Activated CD8-positive, alpha-beta memory T cell treated with anti-CD3 and anti-CD28 coated beads for 1 hour (primary cell): ENCODE measurements around the gene C9orf43.
"Not testable (repeated sequence)": the region's sequence is repeated elsewhere in the genome, so short reads cannot be mapped to it uniquely, and the experiment has no call there.

Experiments
- DNase-seq, 2 donors: peaks; one replicate each; pipeline ENCODE4 v3.0.0-alpha.2; 2020; ENCODE audit warnings: low read depth in 1 of 2; ENCODE audit errors: extremely low read depth in 1 of 2

Gene C9orf43

DNA sequence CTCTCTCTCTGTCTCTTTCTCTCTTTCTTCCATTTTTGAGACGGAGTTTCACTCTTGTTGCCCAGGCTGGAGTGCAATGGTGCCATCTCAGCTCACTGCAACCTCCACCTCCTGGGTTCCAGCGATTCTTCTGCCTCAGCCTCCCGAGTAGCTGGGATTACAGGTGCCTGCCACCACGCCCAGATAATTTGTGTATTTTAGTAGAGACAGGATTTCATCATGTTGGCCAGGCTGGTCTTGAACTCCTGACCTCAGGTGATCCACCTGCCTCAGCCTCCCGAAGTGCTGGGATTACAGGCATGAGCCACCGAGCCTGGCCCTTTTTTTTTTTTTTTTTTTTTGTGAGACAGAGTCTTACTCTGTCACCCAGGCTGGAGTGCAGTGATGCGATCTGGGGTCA lies 29.1 kb upstream of the C9orf43 start:
- DNase-seq: not testable (repeated sequence)

DNA sequence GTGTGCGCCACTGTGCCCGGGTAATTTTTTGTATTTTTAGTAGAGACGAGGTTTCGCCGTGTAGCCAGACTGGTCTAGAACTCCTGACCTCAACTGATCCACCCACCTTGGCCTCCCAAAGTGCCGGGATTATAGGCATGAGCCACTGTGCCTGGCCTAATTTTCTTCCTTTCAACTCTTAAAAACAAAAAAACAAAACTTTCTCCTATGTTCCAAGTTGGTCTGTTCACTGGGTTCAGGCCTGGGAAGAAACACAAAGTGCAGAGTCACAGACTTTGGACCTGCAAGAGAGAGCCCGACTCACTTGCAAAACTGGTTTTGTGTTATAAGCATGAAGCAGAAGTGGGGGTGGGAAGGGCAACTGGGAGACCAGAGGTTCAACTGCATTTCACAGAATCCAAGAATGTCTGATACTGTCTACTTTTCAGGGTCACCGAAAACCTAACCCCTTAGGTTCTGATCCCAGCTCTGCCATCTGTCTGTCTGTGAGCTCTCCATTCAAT lies 28.6 kb upstream of the C9orf43 start:
- DNase-seq: no peak

DNA sequence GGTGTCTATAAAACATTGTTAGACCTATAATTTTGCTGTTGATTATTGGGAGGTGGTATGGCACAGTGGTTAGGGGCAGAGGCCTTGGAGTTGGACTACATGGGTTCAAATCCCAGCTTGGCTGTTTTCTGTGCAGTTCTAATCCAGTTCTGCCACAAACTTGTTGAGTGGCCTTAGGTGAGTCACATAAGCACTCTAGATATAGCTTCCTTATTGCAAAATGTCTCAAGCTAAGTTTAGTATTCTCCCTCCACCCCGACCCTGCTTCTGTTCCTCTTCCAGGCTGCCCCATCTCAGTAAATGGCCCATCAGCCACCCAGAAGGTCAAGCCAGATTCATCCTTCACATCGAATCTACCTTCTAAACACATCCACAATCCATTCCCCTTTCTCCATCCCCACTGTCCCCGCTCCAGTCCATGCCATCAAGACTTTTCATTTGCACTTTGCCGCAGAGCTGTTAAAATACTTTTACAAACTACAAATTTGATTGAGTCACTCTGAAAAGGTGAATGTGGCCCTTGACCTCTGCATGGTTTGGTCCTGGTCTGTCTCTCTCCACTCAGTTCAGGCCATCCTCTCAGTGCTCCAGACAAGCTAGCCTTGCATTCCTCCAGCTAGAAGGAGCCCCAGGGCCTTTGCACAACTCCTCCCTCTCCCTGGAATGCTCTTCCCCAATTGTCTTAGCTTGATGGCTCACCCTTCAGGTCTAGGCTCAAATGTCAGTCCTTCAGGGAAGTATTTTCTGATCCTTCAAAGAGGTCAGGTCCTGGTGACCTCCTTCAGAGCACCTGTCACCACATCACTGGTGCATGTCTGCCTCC lies 23.8 kb upstream of the C9orf43 start:
- DNase-seq: no peak

DNA sequence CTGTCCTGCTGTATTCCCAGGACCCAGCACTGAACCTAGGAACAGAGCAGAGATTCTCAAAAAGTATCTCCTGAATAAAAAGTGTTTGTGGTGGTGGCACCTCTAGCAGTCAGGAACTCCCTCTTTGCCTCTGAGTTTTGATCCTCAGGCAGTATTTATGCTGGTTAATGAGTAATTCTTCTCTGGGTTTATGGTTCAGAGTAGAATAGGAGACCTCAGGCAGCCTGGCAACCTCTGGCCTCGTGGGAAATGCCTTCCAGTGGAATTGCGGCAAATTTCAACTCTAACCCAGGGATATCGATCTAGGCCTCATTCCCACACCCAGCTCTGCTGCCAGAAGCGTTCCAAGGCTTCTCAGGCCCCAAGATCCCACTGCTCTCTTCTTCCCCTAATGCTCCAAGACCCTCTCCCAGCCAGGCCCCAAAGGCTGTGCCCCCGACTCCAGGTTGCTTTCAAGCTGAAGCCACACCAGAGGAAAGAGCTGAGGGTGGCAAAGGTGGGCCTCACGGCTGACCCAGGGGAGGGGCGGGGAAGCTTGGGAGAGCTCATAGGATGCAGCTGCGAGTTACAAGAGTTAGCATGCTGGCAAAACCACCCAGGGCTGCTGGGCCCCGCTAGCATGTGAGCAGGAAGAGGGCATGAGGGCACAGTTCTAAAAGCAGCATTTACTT lies 22.9 kb upstream of the C9orf43 start:
- no peak for DNase-seq

DNA sequence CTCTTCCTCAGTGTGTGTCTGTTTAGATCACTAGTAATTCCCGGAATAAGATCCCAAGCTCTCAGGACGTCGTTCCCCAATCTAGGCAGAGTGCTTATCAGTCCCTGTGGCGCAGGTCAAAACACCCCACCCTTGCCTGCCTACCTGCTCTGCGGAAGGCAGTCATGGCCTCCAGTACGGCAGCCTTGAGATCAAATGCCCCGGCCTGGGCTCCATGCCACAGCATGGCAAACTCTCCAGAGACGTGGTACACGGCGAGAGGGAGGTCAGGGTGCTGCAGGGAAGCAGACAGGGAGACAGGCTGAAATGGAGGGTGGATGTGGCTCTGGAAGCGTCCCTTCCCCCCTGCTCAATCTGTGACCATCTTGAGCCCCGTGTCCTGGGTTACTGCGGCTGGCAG lies 21.7 kb upstream of the C9orf43 start:
- DNase-seq: no peak

DNA sequence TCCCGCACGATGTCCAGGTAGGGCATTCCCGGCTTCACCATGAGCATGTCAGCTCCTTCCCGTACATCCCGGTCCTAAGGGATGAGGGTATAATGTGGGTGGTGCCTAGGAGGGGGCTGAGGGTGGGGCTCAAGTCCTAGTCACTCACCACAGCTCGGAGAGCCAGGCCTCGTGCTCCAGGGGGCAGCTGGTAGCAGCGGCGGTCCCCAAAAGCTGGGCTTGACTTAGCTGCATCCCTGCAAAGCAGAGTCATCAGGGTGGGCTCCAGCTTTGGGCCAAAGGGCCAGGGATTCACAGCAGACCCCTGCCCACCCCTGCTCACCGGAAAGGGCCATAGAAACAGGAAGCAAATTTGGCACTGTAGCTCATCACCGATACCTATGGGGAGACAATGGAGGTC lies 21.1 kb upstream of the C9orf43 start:
- no peak for DNase-seq

DNA sequence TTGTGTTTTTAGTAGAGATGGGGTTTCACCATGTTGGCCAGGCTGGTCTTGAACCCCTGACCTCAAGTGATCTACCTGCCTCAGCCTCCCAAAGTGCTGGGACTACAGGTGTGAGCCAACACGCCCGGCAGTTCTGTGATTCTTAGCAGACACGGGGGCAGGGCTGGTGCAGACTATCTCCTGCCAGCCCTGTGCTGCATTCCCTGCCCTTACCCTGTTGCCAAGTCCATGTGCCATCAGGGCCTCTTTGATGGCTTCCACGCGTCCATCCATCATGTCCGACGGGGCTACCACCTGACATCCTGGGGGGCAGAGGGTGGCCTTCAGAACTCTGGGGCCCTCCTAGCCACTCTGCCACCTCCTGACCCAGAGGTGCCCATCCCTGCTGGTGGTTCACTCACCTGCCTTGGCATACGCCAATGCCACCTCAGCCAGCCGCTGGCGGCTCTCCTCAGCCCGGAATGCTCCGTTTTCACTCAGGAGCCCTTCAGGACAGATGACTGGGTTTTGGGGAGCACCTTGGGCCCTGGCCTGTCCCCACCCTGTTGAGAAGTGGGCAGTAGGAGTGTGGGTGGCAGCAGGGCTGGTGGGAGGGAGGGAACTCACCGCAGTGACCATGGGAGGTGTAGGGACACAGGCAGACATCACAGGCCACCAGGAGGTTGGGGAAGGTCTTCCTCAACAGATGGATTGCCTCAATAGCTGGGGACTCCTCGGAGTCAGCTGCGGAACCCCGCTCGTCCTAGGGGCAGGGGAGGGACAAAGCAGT lies 20.2 kb upstream of the C9orf43 start:
- no peak for DNase-seq

DNA sequence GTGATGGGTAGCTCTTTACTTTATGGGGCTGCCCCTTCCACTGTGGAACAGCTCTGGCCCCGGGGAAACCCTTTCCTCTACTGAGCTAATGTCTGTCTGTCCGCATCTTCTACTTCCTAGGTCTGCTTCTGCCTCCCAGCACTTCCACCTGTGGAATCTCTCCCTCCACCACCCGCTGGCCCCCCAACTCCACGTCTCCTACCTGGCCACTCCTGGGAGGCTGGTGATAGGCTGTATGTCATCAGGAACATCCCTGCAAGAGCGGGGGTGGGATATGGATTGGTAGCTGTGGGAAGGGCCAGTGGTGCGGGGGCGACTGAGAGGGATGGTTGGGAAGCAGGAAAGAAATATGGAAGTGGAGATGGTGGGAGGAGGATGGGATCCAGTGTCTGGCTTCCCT lies 18.6 kb upstream of the C9orf43 start:
- DNase-seq: no peak

DNA sequence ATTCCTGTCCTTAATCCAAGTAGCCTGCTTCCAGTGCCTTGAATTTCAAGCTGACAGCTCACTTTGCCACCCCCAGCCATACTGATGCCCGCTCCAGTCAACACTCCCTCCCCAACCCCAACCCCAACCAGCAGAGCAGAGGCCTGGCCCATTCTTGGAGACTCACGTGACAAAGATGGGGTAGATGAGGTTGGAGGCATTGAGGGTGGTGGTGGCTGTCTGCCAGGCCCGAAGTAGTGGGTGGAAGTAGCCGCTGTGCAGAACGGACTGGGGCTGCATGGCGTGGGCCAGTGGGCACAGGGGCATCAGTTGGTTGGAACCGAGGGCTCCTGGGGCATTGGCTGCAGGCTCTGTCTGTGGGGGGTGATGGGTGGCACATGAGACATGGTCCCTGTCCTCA lies 17.3 kb upstream of the C9orf43 start:
- no peak for DNase-seq

DNA sequence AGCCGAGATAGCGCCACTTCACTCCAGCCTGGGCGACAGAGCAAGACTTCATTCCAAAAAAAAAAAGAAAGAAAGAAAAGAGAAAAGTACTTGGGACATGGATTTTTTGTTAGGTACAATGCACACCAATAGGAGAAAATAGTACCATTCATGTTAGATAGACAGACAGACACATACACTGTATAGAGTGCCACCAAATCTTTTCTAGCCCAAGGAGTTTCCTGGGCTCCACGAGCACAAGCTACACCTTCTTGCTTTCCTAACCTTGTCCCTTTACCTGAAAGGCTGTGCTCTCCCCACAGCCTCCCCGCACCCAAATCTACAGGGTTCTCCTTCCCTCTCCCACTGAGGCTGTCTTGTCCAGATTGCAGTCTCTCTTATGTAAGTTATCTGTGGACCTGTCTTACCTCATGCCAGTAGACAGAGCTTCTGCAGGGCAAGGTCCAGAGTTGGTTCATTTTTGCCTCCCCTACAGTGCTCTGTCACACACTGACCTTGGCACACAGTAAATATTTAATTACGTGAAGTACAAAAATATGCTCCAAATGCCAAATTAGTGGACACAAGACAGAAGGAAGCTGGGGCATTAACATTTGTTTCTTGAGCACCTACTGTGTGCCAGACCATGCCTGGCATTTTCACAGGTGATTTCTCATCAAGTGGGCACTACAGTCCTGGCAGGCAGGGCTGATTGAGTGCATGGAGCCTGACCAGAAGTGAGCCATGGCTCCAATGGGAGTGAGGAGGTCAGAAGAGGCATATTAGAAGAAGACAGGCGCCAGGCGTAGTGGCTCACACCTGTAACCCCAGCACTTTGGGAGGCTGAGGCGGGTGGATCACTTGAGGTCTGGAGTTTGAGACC lies 15.3 kb upstream of the C9orf43 start:
- no peak for DNase-seq

DNA sequence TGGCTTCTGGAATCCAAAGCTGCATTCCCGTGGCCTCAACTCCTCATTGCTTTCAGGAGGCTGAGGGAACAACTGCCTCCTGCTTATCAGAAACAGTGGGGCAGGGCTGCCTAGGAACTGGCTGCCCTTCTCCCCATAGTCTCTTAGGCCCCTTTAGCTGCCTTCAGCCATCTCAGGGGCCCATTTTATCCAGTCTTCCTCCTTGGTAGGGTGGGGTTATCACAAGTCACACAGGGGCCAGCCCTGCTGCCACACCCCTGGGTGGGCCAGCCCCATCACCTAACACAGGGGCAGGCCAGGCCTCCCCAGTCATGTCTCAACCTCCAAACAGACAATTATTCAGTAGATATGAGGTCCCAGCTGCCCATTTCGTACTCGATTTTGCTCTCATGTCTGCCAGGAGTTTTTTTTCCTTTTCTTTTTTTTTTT lies 13.3 kb upstream of the C9orf43 start:
- no peak for DNase-seq

DNA sequence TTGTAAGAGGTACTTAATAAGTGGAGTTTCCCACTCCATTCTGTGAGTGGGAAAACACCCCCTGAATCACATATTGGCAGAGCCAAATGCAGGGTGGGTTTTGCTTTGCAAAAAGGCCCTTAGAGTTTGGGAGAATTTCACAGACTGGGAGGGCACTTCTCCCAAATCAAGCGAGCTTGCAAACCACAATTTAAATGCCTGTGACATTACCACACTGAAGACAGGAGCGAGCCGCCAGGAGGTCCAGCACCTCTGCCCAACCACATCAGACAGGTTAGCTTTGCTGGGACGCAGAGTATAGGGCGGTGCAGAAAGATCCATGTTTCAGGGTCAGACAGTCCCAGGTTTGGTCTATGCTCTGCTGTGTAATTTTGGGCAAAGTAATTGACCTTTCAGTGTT lies 11.8 kb upstream of the C9orf43 start:
- no peak for DNase-seq

DNA sequence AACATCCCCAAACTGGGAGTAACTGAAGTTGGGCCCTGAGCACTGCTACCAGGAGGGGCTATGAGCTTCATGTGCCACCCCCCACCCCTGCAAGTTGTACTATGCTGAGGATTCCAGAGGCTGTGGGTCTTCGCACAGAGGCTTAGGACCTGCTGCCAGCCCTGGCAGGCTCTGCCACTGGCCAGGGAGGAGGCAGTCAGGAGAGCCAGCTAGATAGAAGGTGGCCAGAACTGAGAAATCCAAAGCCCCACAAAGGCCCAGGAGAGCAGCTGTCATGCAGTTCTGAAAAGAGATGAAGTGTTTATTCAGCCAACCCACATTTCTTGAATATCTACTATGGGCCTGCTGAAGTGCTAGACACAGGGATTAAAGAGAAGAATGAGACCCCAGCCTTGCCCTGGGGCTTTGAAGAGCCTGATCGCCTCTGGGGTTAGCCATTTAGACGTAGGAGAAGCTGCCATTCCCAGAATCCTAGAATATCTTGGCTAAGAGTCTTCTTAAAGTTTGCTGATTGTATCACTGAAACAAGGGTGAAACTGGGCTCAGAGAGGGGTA lies 10.8 kb upstream of the C9orf43 start:
- DNase-seq: no peak

DNA sequence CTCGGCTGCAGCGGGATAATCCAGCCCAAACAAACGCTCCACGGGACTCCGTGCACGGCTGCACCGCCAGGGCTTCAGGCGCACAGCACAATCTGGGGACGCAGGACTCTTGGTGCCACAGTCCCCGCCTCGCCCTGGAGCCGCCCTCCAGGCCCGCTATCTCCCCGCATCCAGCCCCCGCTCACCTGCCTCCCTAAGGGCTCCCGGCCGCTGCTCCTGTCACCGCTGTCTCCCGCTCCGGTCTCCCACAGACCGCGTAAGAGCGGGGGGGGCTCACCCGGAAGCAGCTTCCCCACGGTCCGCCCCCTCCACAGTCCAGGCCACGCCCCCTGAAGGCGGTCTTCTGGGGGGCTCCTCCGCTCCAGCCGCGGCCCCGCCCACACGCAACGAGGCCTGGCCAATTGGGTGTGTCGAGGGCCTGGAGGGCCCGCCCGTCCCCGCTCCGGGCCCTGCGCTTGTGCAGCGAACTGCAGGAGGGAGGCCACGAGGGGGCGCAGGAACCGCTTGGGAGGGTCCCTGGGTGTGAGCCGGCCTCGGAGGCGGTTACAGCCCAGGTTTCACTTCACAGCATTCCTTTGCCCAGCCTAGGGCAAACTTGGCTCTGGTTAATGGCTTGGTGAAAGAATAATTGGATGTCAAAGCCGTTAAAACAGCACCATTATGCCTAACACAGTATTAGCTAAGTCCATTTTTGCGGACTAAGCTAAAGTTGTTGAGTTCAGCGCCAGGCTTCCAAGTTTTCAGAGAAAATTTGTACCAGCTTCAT lies 9.3 kb upstream of the C9orf43 start, which contains the start of gene ALAD:
Gene ALAD, minus strand, starts transcription at position 258 of the 766 bp plus-strand sequence. CDS start 7,725 bp downstream, outside the sequence.
- DNase-seq: peak; percentile 97 to 100

DNA sequence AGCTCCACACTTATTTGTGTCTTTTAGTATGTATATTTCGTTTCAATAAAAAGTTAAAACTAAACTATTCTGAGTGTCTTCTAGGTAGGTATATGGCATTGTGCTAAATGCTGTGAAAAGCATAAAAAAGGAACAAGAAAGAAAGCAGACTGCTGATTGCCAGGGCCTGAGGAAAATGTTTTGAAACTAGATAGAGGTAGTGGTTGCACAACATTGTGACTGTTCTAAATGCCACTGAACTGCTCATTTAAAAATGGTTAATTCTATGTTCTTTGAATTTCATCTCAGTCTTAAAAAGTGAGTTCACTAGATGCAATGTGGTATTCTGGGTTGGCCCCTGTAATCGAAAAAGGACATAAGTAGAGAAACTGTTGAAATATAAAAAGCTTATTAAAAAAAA lies 6.9 kb upstream of the C9orf43 start:
- DNase-seq: no peak

DNA sequence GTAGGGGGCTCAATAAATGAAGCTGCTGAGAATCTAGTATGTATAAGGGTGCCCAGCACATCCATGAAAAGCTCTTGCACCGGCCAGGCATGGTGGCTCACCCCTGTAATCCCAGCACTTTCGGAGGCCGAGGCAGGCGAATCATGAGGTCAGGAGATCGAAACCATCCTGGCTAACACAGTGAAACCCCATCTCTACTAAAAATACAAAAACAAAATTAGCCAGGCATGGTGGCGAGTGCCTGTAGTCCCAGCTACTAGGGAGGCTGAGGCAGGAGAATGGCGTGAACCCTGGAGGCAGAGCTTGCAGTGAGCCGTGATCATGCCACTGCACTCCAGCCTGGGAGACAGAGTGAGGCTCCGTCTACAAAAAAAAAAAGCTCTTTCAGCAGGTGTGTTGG lies 4.2 kb upstream of the C9orf43 start:
- DNase-seq: not testable (repeated sequence)

DNA sequence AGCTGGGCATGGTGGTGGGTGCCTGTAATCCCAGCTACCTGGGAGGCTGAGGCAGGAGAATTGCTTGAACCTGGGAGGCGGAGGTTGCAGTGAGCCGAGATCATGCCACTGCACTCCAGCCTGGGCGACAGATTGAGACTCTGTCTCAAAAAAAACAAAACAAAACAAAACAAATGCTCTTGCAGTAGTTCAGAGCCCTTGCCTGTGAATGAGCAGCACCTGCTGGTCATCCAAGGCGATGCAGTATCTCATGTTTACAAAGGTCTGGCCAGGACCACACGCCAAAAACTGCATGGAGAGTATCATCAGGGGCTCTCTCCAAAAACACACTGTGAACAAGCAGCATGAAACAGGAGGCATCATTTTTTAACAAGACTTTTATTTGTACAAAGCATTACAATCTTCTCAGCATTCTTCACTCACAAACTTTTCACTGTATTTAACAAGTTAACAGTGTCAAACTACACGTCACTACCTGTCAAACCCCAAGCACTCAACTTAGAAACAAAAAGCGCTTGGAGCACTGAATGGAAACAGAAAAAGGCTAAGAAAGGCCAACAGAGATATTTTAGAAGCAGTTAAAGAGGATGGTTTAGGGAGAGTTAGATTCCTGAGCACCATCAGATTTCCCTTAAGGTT lies 3.6 kb upstream of the C9orf43 start:
- peak in 1 of 2 donors; percentile 34 for DNase-seq

DNA sequence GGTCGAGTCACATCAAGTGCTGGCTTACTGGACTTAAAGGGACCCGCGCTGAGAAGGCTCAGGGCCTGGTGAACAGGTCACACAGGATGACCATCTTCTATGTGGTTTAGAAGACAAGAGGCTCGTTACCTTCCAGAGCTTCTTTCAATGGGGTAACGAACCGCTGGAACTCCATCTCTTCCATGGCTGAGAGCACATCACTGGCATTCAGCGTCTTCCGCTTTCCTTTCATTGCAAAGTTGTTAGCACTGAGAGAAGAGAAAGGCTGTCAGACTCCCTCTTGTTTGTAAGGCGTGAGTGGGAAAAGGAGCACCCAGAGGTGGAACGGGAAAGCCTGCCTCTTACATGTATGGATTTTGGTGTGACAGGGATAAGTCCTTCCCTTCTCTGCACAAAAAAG lies 1.1 kb upstream of the C9orf43 start:
- DNase-seq: no peak

DNA sequence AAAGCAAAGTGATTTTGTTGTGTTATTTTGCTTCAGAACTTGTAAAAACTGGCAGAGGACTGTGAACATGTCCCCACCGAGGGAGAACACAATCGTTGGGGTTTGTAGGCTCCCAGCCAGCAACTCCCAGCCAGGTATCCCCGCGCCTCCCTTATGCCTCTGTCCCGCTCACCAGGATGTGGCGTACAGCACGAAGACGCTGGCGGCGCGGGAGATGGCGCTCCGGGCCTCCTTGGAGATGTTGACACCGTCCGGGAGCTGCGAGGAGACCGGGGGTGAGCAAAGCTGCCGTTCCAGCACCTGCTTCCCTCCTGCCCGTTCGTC lies 702 bp upstream of the C9orf43 start:
- DNase-seq: no peak
